Measurements from ENCODE around the gene DNAH2. TPM values are rescaled to one million over a fixed set of nuclear protein-coding genes. Genes with fewer than 3 reads are reported as not detected.

Gene DNAH2
- total RNA-seq, 1 donor from 2014 or later = 0.26 TPM

- Histone ChIP-seq H3K36me3 (ENCODE audit: control insufficient read depth, insufficient read depth, low read length) (peaks cover 60% of the 10 kb centered on the region), H3K27me3 (ENCODE audit: control insufficient read depth, insufficient read depth, low read length) (no peaks in the 10 kb centered on the region), H3K4me3 (ENCODE audit: low read depth, low read length) (no peak overlapping the region)
- DNase-seq (ENCODE audit: low read depth) (no peak), FAIRE-seq (peak; percentile 52)
- TF ChIP-seq, protein P1, sequence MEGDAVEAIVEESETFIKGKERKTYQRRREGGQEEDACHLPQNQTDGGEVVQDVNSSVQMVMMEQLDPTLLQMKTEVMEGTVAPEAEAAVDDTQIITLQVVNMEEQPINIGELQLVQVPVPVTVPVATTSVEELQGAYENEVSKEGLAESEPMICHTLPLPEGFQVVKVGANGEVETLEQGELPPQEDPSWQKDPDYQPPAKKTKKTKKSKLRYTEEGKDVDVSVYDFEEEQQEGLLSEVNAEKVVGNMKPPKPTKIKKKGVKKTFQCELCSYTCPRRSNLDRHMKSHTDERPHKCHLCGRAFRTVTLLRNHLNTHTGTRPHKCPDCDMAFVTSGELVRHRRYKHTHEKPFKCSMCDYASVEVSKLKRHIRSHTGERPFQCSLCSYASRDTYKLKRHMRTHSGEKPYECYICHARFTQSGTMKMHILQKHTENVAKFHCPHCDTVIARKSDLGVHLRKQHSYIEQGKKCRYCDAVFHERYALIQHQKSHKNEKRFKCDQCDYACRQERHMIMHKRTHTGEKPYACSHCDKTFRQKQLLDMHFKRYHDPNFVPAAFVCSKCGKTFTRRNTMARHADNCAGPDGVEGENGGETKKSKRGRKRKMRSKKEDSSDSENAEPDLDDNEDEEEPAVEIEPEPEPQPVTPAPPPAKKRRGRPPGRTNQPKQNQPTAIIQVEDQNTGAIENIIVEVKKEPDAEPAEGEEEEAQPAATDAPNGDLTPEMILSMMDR (IDR thresholded peaks at IDR 0.05; ENCODE audit: insufficient read depth, low read length, severe bottlenecking) = no peak
These were observed 133.3 kb downstream of the DNAH2 start for GRCh38 chr17:7850701-7851437.

- DNase-seq (ENCODE audit: low read depth) = peak; percentile 81
- TF ChIP-seq, protein P1 (IDR thresholded peaks at IDR 0.05; ENCODE audit: insufficient read depth, low read length, severe bottlenecking) = peak; percentile 99
- Histone ChIP-seq H3K27me3 (ENCODE audit: control insufficient read depth, insufficient read depth, low read length) (no peaks in the 10 kb centered on the region), H3K36me3 (ENCODE audit: control insufficient read depth, insufficient read depth, low read length) (peaks cover 55% of the 10 kb centered on the region), H3K4me3 (ENCODE audit: low read depth, low read length) (no peak overlapping the region)
- peak; percentile 13 for FAIRE-seq
These were observed 134.1 kb downstream of the DNAH2 start for GRCh38 chr17:7851438-7852261.

DNA sequence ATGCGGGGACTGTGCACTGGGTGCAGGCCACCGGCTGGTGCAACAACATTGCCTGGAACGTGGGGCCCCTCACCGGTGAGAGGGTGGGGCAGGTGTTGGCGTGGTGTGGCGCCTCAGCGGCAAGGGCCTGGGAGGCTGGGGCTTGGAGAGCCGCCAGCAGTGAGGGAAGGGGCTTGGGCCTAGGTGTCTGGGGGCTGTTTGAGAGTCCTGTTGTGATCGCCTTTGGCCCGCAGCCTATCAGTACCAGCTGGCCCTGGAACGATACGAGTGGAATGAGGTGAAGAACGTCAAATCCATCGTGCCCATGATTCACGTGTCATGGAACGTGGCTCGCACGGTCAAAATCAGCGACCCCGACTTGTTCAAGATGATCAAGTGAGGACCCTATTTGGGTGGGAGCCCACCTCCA is 134.7 kb downstream of the DNAH2 start:
- Histone ChIP-seq H3K27me3 (ENCODE audit: control insufficient read depth, insufficient read depth, low read length) (no peaks in the 10 kb centered on the region), H3K36me3 (ENCODE audit: control insufficient read depth, insufficient read depth, low read length) (peaks cover 50% of the 10 kb centered on the region), H3K4me3 (ENCODE audit: low read depth, low read length) (no peak overlapping the region)
- FAIRE-seq (no peak), DNase-seq (ENCODE audit: low read depth) (no peak)
- TF ChIP-seq, protein P1 (IDR thresholded peaks at IDR 0.05; ENCODE audit: insufficient read depth, low read length, severe bottlenecking) = no peak

- H3K36me3 ChIP-seq (ENCODE audit: control insufficient read depth, insufficient read depth, low read length) = peaks cover 45% of the 10 kb centered on the region
- FAIRE-seq (no peak), DNase-seq (ENCODE audit: low read depth) (no peak)
- H3K27me3 ChIP-seq (ENCODE audit: control insufficient read depth, insufficient read depth, low read length) = no peaks in the 10 kb centered on the region
- TF ChIP-seq, protein P1 (IDR thresholded peaks at IDR 0.05; ENCODE audit: insufficient read depth, low read length, severe bottlenecking) = no peak
- no peak overlapping the region for H3K4me3 ChIP-seq (ENCODE audit: low read depth, low read length)
These were observed 135.6 kb downstream of the DNAH2 start for GRCh38 chr17:7852919-7853690.

- no peaks in the 10 kb centered on the region for H3K27me3 ChIP-seq (ENCODE audit: control insufficient read depth, insufficient read depth, low read length)
- TF ChIP-seq, protein P1 (IDR thresholded peaks at IDR 0.05; ENCODE audit: insufficient read depth, low read length, severe bottlenecking) = no peak
- H3K4me3 ChIP-seq (ENCODE audit: low read depth, low read length) = no peak overlapping the region
- H3K36me3 ChIP-seq (ENCODE audit: control insufficient read depth, insufficient read depth, low read length) = peaks cover 44% of the 10 kb centered on the region
- FAIRE-seq (no peak), DNase-seq (ENCODE audit: low read depth) (no peak)
These were observed 136.1 kb downstream of the DNAH2 start for GRCh38 chr17:7853691-7854038.
